ENCODE data around the gene PPFIBP1.
"Not testable (repeated sequence)": the region's sequence is repeated elsewhere in the genome, so short reads cannot be mapped to it uniquely, and the experiment has no call there.

GRCh38 chr12:27588075-27588730 is 64.2 kb downstream of the PPFIBP1 start:
- TF ChIP-seq ZNF274 (IDR thresholded peaks at IDR 0.05; ENCODE audit: borderline replicate concordance, extremely low read depth, low read length); BCL11A (IDR thresholded peaks at IDR 0.05; ENCODE audit: low read depth in 2 of 2, low read length in 2 of 2); POLR2A (IDR thresholded peaks at IDR 0.05; ENCODE audit: control extremely low read depth in 1 of 2, low read depth in 2 of 2, low read length in 2 of 2); YY1 (IDR thresholded peaks at IDR 0.05; ENCODE audit: low read depth, low read length); ASH2L (IDR thresholded peaks at IDR 0.05; ENCODE audit: low read length); KDM1A (IDR thresholded peaks at IDR 0.05; ENCODE audit: borderline replicate concordance, low read length); CREB1 (IDR thresholded peaks at IDR 0.05); JUN (IDR thresholded peaks at IDR 0.05; ENCODE audit: low read depth, low read length); MAX (IDR thresholded peaks at IDR 0.05); SP2 (IDR thresholded peaks at IDR 0.05; ENCODE audit: low read length); ATF2 (IDR thresholded peaks at IDR 0.05; ENCODE audit: low read length); EP300 (IDR thresholded peaks at IDR 0.05; ENCODE audit: borderline replicate concordance in 1 of 2, low read depth in 2 of 2, low read length in 2 of 2): not testable (repeated sequence)
- TF ChIP-seq, protein P1, sequence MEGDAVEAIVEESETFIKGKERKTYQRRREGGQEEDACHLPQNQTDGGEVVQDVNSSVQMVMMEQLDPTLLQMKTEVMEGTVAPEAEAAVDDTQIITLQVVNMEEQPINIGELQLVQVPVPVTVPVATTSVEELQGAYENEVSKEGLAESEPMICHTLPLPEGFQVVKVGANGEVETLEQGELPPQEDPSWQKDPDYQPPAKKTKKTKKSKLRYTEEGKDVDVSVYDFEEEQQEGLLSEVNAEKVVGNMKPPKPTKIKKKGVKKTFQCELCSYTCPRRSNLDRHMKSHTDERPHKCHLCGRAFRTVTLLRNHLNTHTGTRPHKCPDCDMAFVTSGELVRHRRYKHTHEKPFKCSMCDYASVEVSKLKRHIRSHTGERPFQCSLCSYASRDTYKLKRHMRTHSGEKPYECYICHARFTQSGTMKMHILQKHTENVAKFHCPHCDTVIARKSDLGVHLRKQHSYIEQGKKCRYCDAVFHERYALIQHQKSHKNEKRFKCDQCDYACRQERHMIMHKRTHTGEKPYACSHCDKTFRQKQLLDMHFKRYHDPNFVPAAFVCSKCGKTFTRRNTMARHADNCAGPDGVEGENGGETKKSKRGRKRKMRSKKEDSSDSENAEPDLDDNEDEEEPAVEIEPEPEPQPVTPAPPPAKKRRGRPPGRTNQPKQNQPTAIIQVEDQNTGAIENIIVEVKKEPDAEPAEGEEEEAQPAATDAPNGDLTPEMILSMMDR (IDR thresholded peaks at IDR 0.05; ENCODE audit: control extremely low read depth in 1 of 3, insufficient read depth in 1 of 3, low read depth in 1 of 3, low read length in 3 of 3): not testable (repeated sequence)

All from H1 (cell line).